ENCODE data around the gene HECW1. TPM values are rescaled to one million over a fixed set of nuclear protein-coding genes. Genes with fewer than 3 reads are reported as not detected.

Gene HECW1
- total and polyA plus RNA-seq, 2 experiments from 2014 or later = 11.0 to 21.8 TPM

GRCh38 chr7:43433639-43434038, 321.2 kb downstream of the HECW1 start (continued):
- TF ChIP-seq ZNF462 (CRISPR knock-in tag; IDR thresholded peaks at IDR 0.05) (no peak), JUNB (IDR thresholded peaks at IDR 0.05; ENCODE audit: unreplicated experiment) (no peak)
- TF ChIP-seq, protein P1, sequence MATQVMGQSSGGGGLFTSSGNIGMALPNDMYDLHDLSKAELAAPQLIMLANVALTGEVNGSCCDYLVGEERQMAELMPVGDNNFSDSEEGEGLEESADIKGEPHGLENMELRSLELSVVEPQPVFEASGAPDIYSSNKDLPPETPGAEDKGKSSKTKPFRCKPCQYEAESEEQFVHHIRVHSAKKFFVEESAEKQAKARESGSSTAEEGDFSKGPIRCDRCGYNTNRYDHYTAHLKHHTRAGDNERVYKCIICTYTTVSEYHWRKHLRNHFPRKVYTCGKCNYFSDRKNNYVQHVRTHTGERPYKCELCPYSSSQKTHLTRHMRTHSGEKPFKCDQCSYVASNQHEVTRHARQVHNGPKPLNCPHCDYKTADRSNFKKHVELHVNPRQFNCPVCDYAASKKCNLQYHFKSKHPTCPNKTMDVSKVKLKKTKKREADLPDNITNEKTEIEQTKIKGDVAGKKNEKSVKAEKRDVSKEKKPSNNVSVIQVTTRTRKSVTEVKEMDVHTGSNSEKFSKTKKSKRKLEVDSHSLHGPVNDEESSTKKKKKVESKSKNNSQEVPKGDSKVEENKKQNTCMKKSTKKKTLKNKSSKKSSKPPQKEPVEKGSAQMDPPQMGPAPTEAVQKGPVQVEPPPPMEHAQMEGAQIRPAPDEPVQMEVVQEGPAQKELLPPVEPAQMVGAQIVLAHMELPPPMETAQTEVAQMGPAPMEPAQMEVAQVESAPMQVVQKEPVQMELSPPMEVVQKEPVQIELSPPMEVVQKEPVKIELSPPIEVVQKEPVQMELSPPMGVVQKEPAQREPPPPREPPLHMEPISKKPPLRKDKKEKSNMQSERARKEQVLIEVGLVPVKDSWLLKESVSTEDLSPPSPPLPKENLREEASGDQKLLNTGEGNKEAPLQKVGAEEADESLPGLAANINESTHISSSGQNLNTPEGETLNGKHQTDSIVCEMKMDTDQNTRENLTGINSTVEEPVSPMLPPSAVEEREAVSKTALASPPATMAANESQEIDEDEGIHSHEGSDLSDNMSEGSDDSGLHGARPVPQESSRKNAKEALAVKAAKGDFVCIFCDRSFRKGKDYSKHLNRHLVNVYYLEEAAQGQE (IDR thresholded peaks at IDR 0.05; ENCODE audit: unreplicated experiment) = no peak

- Mint-ChIP-seq H3K4me1 (peaks cover 20% of the 10 kb centered on the region), H3K36me3 (ENCODE audit: low read depth) (no peaks in the 10 kb centered on the region; the same call in 1 of the 3 replicates), H3K4me3 (no peak overlapping the region), H3K9me3 (no peaks in the 10 kb centered on the region), H3K27ac (no peak overlapping the region), H3K27me3 (ENCODE audit: insufficient read depth, low read depth, poor library complexity) (peaks cover 4% of the 10 kb centered on the region)
- peak overlapping the region; percentile 22 for H3K4me2 ChIP-seq
- no peaks in the 10 kb centered on the region for H3F3A ChIP-seq (replicated peaks; ENCODE audit: low read depth)
- H3K4me1 ChIP-seq (ENCODE audit: insufficient read depth) = peaks cover 22% of the 10 kb centered on the region
- no peak for ATAC-seq
- no peaks in the 10 kb centered on the region for H3K36me3 ChIP-seq (ENCODE audit: insufficient read depth)
- no peaks in the 10 kb centered on the region for H3K9me2 ChIP-seq (ENCODE audit: insufficient read depth)
- H3K27ac ChIP-seq (ENCODE audit: low read depth) = no peak overlapping the region
- DNase-seq (ENCODE audit: low spot score) = no peak
- H3K27me3 ChIP-seq (ENCODE audit: insufficient read depth) = no peaks in the 10 kb centered on the region
- H3K4me3 ChIP-seq = no peak overlapping the region
- H4K20me1 ChIP-seq (replicated peaks; ENCODE audit: insufficient read depth) = no peaks in the 10 kb centered on the region
- H2AFZ ChIP-seq = no peak overlapping the region
- no peaks in the 10 kb centered on the region for H3K79me2 ChIP-seq (replicated peaks; ENCODE audit: insufficient read depth)
- no peak for TF ChIP-seq JUNB (IDR thresholded peaks at IDR 0.05; ENCODE audit: unreplicated experiment)
- TF ChIP-seq ZNF462 (CRISPR knock-in tag; IDR thresholded peaks at IDR 0.05) = no peak
- no peak for TF ChIP-seq EZH2 (IDR thresholded peaks at IDR 0.05; ENCODE audit: low read depth, unreplicated experiment)
These were observed 324.6 kb downstream of the HECW1 start for GRCh38 chr7:43437001-43437400.
